Posterior vena cava (tissue), 2 donors: ENCODE results near the gene C10orf88. TPM values are rescaled to one million over a fixed set of nuclear protein-coding genes. Genes with fewer than 3 reads are reported as not detected.

Experiments used
- DNase-seq: peaks from one replicate; pipeline ENCODE4 v3.0.0-alpha.2; 2020; ENCODE audit warnings: low spot score
- intact Hi-C, 2 donors: fragments of 100-400 bp; cut with DNase I; formaldehyde crosslinking; loops; one replicate each; pipeline versions ENCODE4 v1.14.1 to v1.14.2; 2022 to 2023
- long read RNA-seq, 2 donors: library from polyadenylated mRNA; unstranded; transcript quantifications; one replicate each; pipeline ENCODE4 v2.0.0, GENCODE V29; 2020 to 2021
- total RNA-seq, 2 donors: library from RNA; stranded (reverse); fragmentation: NEBNext Ultra II Directional; extraction: Animal tissue kit (Norgen Biotek cat#: 25700); gene quantifications; one replicate each; pipeline ENCODE4 v1.2.1, GENCODE V29; 2021
- donor health status: DM: yes; HTN: yes; CAD: no.
- donor health status: DM: yes; HTN: yes; CAD: no.

The C10orf88 gene, protein sequence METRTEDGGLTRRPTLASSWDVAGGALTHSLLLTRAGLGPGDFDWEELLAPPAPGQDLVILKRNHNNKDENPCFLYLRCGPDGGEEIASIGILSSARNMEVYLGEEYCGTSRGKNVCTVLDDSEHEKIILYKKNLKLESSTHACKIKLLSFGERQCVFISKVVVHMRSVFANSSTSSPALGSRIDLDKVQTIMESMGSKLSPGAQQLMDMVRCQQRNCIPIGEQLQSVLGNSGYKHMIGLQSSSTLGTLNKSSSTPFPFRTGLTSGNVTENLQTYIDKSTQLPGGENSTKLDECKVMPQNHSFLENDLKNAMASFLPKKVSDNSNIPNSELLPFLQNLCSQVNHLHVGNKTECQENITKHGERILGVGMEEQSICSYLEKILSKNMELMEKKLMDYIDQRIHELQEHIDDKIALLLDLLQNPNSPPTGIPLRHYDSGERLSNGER
- total RNA-seq: 1 to 10 TPM; 4.9 to 9.3 TPM
- long read RNA-seq, donor 1, partial matches to known transcripts: 1 of 4 reads
- long read RNA-seq, donor 1, other reads (novel, unspliced or antisense): 2 of 4 reads
- long read RNA-seq, donor 2, transcript C10orf88-204 (6 exons, 2,482 nt): major isoform, 7 of 10 reads
- long read RNA-seq, donor 2, partial matches to known transcripts: 2 of 10 reads
- long read RNA-seq, donor 2, other reads (novel, unspliced or antisense): 1 of 10 reads

DNA sequence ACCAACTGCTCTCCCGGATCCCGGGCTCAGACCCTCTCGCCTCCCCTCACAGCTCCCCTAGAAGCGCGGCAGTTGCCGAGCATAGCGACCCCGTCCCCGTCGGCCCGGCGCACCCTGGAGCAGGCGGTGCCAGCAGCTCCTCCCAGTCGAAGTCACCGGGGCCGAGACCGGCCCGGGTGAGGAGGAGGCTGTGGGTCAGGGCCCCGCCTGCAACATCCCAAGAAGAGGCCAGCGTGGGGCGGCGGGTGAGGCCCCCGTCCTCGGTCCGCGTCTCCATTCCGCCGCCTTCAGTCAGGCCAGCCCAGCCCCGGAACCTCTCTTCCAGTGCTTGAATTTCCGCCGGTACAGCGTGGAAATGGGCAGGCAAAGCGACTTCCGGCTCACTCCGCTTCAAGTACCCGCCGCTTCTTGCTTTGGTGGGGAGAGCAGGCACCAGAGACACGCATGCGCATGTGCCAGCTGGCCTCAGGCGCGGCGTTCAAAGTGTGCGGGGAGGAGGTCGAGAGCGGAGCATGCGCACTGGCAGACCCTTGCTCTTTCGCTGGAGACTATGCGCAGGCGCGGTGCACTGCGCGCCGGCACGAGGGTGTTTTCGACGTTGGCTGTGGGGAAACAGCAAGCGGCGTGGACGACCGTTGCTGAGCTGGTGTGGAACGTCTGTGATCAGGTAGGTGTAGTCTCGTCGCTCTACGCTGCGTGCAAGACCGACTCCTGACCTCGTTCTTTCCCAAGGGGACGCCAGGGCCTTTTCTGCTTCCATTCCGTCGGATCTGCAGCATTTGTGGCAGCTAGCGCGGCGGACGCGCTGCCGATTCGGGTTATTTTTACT lies at the start of gene C10orf88:
Gene C10orf88 (minus strand): TSS at position 326 of the 829 bp plus-strand sequence. CDS start 49 bp downstream, at position 277.
- peak; percentile 99 for DNase-seq
- intact Hi-C loops: no loop called here

DNA sequence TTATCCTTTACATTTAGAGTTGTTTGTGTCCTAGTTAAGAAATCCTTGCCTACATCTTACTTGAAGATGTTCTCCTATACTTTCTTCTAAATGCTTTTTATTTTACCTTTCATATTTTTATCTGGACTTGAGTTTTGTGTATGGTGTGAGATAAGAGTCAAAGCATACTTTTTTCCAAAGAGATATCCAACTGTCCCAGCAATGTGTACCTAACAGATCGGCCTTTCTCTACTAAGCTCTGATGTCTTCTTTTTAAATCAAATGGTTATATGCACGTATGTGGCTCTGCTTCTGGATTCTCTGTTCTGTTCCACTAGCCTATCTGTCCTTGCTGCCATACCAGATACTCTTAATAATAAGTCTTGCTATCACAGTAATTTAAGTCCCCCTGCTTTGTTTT lies 47.3 kb upstream of the C10orf88 start:
- intact Hi-C loops: no loop called here
- DNase-seq: no peak

DNA sequence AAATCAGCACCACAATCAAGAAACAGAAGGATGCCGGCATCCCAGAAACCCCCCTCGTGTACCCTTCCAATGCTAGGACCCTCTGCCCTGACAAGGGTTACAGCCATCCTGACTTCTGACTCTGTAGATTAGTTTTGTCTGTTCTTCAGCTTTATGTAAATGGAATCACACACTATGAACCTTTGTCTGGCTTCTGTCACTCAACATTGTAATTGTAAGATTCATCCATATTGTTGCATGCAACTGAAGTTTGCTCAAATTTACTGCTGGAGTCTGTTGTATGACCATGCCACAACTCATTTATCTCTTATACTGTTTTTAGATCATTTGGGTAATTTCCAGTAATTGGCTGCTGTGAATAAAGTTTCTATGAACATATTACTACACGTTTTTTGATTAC lies 46.1 kb upstream of the C10orf88 start:
- intact Hi-C loops: no loop called here
- no peak for DNase-seq

DNA sequence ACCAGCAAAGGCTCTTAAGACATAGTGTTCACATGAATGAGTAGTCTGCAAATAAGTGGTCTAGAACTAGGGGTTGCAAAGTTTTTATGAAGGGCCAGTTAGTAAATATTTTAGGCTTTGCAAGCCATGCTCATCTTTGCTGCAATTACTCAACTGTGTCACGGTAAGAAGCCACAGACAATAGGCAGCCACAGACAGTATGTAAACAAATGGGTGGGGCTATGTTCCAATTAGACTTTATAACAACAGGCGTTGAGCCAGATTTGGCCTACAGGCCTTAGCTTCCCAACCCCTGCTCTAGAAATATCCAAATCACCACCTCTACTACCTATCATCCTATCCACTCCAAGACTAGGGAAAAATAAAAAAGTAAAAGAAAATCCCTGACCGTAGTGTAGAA lies 45.3 kb upstream of the C10orf88 start:
- no peak for DNase-seq
- intact Hi-C loops: no loop called here

DNA sequence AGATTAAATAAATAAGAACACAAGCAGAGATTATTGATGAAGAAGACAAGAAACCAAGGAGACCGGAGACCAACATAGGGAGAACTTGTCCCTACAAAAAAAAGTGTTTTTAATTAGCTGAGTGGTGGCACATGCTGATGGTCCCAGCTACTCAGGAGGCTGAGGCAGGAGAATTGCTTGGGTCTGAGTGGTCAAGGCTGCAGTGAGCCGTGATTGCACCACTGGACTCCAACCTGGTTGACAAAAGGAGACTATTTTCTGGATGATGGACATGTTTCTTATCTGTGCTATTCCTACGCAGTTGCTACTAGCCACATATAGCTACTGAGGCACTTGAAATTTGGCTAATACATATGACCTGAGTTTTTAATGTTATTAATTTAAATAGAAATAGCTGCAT lies 44.9 kb upstream of the C10orf88 start:
- intact Hi-C loops: no loop called here
- DNase-seq: no peak

DNA sequence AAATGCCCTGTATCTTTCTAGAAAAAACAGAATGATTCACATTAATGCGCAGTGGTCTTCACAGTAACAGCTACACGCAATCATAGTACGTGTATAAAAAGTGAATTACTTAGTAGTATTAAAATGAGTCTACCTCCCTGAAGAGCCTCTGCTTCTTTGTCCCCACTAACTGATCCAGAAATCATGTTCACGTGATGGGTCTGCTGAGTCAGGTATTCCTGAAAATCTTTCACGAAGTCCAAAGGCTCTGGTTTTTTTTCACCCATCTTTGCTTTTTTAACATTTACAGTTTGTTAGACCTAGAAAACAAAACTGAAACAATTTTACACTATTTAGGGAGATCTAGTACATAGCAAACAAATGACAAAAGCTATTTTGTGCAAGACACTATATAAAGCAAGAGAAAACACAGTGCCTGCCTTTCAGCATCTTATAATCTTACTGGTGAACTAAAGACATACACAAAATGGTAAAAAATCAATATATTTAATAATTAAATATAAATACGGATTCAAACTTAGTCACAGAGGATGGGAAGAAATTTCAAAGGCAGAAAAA lies 44.4 kb upstream of the C10orf88 start:
- no peak for DNase-seq
- intact Hi-C loops: no loop called here

DNA sequence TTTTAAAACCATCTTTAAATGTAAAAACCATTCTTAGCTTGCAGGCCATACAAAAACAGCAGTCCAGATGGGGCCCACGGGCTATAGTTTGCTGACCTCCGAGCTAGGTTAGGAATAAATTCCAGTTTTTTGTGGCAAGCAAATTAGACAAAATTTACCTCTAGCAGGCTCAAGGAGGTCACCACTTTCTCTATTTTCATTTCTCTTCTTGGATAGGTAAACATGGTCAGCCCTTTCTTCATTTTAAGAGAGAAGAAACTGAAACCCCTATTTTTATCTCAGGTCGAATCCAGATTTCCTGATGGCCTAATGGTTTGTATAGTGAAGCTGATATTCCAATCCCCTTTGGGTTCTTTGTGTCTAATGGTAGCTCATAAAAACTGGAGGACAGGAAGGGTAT lies 43.8 kb upstream of the C10orf88 start:
- DNase-seq: no peak
- intact Hi-C loops: no loop called here

DNA sequence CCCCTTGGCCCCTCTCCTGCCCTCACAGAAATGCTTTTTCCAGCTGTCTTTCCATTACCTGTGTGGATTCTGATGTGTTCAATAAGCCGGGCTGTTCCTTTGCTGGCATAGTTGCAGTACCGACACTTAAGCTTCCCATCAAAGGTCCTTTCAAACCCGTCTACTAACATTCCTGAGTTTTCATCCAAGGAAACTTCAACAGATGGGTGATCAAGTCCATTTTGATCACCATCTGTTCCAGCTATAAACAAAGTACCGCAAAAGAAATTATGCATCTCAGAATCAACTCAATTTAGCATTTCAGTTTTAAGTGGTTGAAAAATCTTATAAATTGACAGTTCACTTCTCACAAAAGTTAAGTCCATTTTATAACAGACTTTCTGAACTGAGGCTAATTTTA lies 41.9 kb upstream of the C10orf88 start:
- DNase-seq: no peak
- intact Hi-C loops: no loop called here

DNA sequence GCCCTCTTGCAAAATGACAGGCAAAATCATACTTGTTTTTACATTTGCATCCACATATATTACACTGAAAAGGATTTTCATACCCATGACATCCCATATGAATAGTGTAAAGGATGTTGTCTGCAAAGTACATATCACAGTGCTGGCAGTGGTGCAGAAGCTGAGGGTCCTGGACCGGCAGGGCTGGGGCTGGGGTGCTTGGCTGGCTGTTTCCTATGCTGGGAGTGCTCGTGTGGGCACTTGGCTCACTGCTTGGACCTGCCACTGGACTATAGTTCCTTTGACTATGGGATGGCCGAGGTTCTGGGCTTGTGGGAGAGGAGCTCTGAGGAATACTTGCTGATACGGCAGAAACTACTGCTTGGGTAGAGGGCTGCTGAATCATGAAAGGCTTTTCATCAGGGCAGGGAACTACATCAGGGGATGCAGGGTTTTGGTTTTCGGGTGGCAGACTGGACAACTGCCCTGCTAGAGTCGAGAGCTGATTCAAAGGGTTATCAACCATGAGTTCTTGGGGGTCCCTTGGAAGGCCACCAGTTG lies 39.8 kb upstream of the C10orf88 start:
- DNase-seq: no peak
- intact Hi-C loops: no loop called here

DNA sequence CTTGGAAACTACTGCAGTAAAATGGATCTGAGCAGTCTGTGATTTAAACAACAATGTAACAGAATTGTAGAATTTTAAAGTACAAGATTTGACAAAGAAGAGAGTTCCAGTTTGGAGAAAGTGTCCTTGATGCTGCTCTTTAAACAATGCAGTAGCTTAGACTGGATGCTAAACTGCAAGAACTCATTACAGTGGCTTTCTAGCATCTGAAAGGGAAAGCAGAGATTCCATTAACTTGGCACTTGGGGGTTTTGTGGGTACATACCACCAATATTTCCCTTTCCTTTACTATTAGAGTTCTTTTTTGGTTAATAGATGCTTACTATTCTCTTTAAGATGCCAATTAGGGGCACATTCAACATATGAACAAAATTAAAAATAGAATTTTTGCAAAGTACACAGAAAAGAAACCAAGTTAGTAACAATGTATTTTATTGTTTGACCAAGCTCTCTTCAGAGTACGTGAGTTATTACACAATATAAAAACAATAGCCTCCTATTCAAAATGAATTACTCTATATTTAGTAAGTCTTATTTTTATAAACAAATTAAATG lies 38.1 kb upstream of the C10orf88 start:
- DNase-seq: no peak
- intact Hi-C loops: no loop called here

DNA sequence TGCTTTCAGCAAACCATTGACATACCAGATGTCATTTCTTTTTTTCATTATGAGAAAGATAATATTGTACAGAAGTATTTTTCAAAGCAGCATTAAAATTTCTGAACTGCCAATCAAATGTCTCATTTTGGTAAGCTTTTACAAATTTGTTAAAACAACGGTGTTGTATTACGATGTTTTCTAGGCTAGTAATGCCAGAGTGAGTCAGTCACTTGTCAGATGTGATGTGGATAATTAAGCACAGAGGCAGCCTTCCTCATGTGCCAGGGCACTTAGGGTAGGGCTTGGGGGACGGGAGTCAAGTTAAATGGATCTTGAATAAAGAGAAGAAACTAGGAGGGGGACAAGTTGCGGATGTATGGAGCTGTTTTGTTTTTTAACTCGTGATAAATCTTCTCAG lies 36.3 kb upstream of the C10orf88 start:
- intact Hi-C loops: no loop called here
- no peak for DNase-seq

DNA sequence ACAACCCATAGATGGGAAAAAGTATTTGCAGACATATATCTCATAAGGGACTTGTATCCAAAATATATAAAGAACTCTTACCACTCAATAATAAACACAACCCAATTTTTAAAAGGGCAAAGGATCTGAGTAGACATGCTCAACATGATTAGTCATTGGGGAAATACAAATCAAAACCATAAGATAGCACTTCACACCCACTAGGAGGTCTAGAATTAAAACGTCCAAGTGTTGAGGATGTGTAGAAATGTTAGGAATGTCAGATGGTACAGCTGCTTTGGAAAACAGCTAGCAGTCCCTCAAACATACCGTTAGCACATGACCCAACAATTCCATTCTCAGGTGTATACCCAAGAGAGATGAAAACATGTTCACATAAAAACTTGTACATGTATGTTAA lies 34.5 kb upstream of the C10orf88 start:
- intact Hi-C loops: no loop called here
- no peak for DNase-seq

DNA sequence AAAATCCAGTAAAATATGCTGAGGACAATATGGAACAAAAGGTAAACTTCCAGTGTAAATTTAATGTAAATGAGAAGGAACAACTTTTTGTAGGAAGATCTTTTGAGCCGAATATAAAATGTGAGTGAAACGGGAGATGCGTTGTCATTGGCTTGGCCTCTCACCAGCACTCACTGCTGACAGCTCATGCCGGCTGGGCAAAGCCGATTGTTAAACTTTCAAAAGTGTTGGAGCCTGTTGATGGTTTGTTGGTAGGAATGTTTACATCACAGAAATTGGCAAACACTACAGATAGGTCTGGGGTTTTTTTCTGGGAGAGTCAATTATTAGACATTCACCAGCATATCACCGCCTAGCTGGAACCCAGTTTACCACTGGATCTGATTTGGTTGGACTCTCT lies 32.3 kb upstream of the C10orf88 start:
- intact Hi-C loops: no loop called here

DNA sequence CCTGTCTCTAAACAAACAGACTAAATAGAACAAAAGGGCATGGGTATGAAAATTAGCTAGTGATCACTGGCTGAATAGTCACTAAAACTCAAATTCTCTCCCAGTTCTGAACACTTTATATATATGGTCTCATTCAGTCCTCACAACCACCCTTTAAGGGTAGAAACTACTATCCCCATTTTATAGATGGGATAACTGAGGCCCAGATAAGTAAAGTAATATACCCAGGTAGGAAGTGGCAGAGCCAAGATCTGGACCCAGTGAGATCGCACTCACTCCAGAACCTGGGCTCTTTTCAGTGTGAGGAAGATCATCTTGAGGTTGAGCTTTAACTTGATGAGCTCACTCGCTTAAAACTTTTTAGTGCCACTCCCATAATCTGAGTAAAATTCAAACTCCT lies 30.7 kb upstream of the C10orf88 start:
- intact Hi-C loops: no loop called here
- DNase-seq: no peak

More for the DNA sequence above, 32.3 kb upstream of the C10orf88 start:
- no peak for DNase-seq

DNA sequence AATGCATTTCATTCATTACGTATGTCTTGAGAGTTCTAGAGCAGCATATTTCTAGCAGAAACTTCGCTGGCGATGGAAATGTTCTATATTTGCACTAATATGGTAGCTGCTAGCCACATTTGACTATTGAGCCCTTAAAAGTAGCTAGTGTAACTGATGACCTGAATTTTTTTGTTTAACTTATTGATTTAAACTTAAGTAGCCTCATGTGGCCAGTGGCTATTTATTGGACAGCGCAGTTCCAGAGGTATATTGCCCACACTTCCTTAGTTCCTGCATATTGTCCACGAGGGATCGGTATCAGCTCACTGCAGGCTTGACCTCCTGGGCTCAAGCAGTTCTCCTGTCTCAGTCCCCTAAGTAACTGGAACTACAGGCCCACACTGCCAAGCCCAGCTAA lies 29.9 kb upstream of the C10orf88 start:
- no peak for DNase-seq
- intact Hi-C loops: no loop called here

DNA sequence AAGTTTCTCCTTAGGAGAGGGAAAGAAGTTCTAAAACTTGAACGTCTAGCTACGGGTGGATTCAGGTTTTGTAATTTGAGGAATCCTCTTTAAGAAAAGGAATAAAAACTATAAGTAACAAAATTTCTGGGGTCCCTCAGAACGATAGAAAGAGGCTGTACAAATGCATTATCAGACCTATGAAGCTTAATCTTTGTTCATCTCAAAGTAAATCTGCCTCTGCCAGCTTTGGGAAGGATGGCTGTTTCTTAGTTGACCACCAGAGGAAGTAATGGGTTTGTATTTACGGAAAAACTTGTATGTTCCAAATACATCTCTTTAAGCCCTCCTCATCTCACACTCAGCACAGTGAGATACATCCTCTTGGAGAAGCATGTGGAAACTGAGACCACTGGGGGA lies 27.0 kb upstream of the C10orf88 start:
- intact Hi-C loops: no loop called here
- DNase-seq: no peak

DNA sequence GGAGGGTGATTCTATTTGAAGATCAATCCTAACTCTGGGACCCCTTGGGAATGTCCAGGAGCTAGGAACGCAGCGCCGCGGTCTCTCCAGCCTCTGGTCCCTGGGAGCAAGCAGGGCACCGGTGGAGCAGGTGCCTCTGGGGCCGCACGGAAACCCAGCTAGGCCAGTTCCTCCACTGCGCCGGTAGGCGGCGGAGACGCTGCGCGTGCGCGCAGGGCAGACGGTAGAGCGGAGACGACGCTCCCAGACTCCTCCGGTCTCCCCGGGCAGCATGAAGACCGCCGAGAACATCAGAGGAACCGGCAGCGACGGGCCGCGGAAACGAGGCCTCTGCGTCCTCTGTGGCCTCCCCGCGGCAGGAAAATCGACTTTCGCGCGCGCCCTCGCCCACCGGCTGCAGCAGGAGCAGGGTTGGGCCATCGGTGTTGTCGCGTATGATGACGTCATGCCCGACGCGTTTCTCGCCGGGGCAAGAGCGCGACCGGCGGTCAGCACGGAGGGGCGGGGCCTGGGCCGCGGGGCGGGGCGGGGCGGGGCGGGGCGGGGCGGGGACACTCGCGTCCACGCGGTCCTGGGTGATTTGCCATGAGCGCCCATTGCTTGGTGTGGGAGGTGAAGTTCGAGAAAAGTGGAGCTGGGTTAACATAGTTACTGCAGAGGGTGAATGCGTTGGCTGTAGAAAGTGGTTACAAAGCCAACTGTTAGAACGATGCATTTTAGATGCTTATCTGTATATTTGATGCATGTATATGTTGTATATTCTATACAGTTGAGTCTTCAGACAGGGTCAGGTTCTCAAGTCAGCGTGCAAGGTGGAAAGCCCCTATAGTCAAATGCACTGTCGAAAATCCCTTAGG lies 26.4 kb upstream of the C10orf88 start, which contains the start of gene PSTK:
Gene PSTK (plus strand): TSS at position 193 of the 857 bp plus-strand sequence. CDS start 79 bp downstream, at position 272.
- peak; percentile 98 for DNase-seq
- intact Hi-C loops: no loop called here

DNA sequence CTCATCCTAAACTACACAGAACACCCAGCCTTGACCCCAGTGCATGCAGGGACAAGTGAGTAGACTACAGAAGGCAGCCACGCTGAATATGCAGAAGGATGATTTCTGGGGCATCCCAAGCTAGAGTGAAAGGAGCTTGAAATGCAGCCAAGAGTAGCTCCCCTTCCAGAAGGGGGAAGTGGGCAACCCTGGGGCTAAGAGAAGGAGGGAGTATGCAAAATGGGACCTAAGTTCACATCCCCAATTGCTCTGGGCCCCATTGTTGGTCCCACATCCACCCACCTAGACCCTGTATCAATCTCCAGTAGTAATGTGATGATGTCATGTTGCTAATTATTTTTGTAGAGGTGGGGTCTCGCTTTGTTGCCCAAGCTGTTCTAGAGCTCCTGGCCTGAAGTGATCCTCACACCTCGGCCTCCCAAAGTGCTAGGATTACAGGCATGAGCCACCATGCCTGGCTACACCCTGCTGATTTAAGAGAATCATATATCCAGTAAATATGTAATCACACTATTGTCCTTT lies 20.6 kb upstream of the C10orf88 start:
- intact Hi-C loops: no loop called here

More for the DNA sequence above, 20.6 kb upstream of the C10orf88 start:
- no peak for DNase-seq
